D721Med (cell line): ENCODE measurements around the gene NIBAN1.

Source experiments
- DNase-seq: peaks from one replicate; pipeline ENCODE4 v3.0.0; 2011; ENCODE audit warnings: low spot score; ENCODE audit not compliant: insufficient read length
- FAIRE-seq: peaks from 2 replicates; lab custom pipeline; 2011; peaks lifted over from hg19 to GRCh38; lab: Jason Lieb, UNC
- CTCF ChIP-seq: IDR thresholded peaks from 2 replicates; pipeline ENCODE4 v1.5.1; 2012; ENCODE audit warnings: mild to moderate bottlenecking, control low read depth; ENCODE audit not compliant: insufficient read depth; ENCODE audit errors: missing control alignments

Gene NIBAN1

GRCh38 chr1:184987696-184988095 lies 13.4 kb upstream of the NIBAN1 start:
- FAIRE-seq: no peak

GRCh38 chr1:184986250-184986649 lies 11.9 kb upstream of the NIBAN1 start:
- no peak for DNase-seq
- FAIRE-seq: peak; percentile 16
- peak; percentile 40 for TF ChIP-seq CTCF

More at GRCh38 chr1:184987696-184988095, 13.4 kb upstream of the NIBAN1 start:
- no peak for TF ChIP-seq CTCF
- DNase-seq: no peak

GRCh38 chr1:184982002-184982954 lies 8.0 kb upstream of the NIBAN1 start:
- peak; percentile 86 for TF ChIP-seq CTCF
- FAIRE-seq (peak; percentile 96), DNase-seq (no peak)

- FAIRE-seq (peak; percentile 11), DNase-seq (no peak)
- TF ChIP-seq CTCF: no peak
Measured at GRCh38 chr1:184980726-184981125, 6.4 kb upstream of the NIBAN1 start.

- FAIRE-seq (no peak), DNase-seq (no peak)
- TF ChIP-seq CTCF: no peak
Measured at GRCh38 chr1:184975208-184975870, 1.0 kb upstream of the NIBAN1 start.

- FAIRE-seq (no peak), DNase-seq (no peak)
- no peak for TF ChIP-seq CTCF
Measured at GRCh38 chr1:184974837-184975115, 468 bp upstream of the NIBAN1 start.
